Aorta (tissue), 5 donors: ENCODE results near the gene SPSB4. TPM values are rescaled to one million over a fixed set of nuclear protein-coding genes. Genes with fewer than 3 reads are reported as not detected.
"Not testable (repeated sequence)": the region's sequence is repeated elsewhere in the genome, so short reads cannot be mapped to it uniquely, and the experiment has no call there.

ENCODE experiments used
- ATAC-seq: fragments of 200-7000 bp; cut with Tn5 transposase; one replicate; pipeline ENCODE4 v1.9.1; 2022; ENCODE audit warnings: moderate library complexity; ENCODE audit not compliant: low FRiP score
- DNase-seq, 2 donors: peaks; one replicate each; pipeline ENCODE4 v3.0.0-alpha.2; 2020
- H3K27ac ChIP-seq, 2 donors: one replicate each; pipeline ENCODE4 v1.5.1; 2013; ENCODE audit warnings: low read length in 2 of 2, mild to moderate bottlenecking in 2 of 2, moderate library complexity in 2 of 2, control low read depth in 1 of 2, inconsistent platforms in 1 of 2, low read depth in 1 of 2
- H3K27me3 ChIP-seq, 2 donors: one replicate each; pipeline ENCODE4 v1.6.1; 2013; ENCODE audit warnings: control low read depth in 1 of 2, low read length in 1 of 2, mild to moderate bottlenecking in 1 of 2, moderate library complexity in 1 of 2; ENCODE audit not compliant: insufficient read depth in 2 of 2, control insufficient read depth in 1 of 2
- H3K36me3 ChIP-seq, 2 donors: one replicate each; pipeline ENCODE4 v1.6.1; 2013; ENCODE audit warnings: control low read depth in 1 of 2, low read length in 1 of 2, mild to moderate bottlenecking in 1 of 2; ENCODE audit not compliant: insufficient read depth in 2 of 2, control insufficient read depth in 1 of 2
- H3K4me1 ChIP-seq, 2 donors: one replicate each; pipeline ENCODE4 v1.6.1; 2013; ENCODE audit warnings: low read length in 2 of 2, control low read depth in 1 of 2, mild to moderate bottlenecking in 1 of 2, moderate library complexity in 1 of 2; ENCODE audit not compliant: insufficient read depth in 2 of 2, control insufficient read depth in 1 of 2
- H3K4me3 ChIP-seq, 2 donors: one replicate each; pipeline ENCODE4 v1.5.1; 2013; ENCODE audit warnings: low read length in 2 of 2, control low read depth in 1 of 2, mild to moderate bottlenecking in 1 of 2
- H3K9me3 ChIP-seq: one replicate; pipeline ENCODE4 v1.6.1; 2013; ENCODE audit warnings: mild to moderate bottlenecking, low read length; ENCODE audit not compliant: control insufficient read depth
- WGBS, 2 donors: extraction: QIAGEN DNeasy Blood & Tissue Kit; methylation state at CpG; one replicate each; pipeline ENCODE4 v1.1.7; 2013; 5-methylcytosine and 5-hydroxymethylcytosine counted together
- intact Hi-C, 2 donors: fragments of 100-400 bp; cut with DNase I; formaldehyde crosslinking; loops; one replicate each; pipeline versions ENCODE4 v1.14.2 to v1.15.0; 2022
- polyA plus RNA-seq, 2 donors: library from polyadenylated mRNA; stranded (reverse); fragments of 200-250 nt; gene quantifications; one replicate each; pipeline ENCODE4 v1.2.3, GENCODE V29; 2013
- total RNA-seq, 2 donors: library from RNA; stranded (reverse); fragmentation: NEBNext Ultra II Directional; extraction: Animal tissue kit (Norgen Biotek cat#: 25700); gene quantifications; one replicate each; pipeline ENCODE4 v1.2.1, GENCODE V29; 2021
- donor health status: healthy with polysubstance abuse.
- donor health status: Bipolar disorder and iron deficiency.
- donor health status: DM: no; HTN: no; CAD: no.
- donor health status: DM: no; HTN: no; CAD: no.
- donor health status: DM: yes; HTN: yes; CAD: no.

Gene SPSB4
- total and polyA plus RNA-seq, 4 donors: 0.13 to 2.0 (median 1.0) TPM; not detected in 1

GRCh38 chr3:141111364-141112155 is 60.4 kb downstream of the SPSB4 start:
- no peak for DNase-seq
- H3K27ac ChIP-seq: peak overlapping the region; percentile 52 to 65
- no peaks in the 10 kb centered on the region for H3K36me3 ChIP-seq
- intact Hi-C loops: no loop called here
- H3K9me3 ChIP-seq: no peaks in the 10 kb centered on the region
- no peaks in the 10 kb centered on the region for H3K4me1 ChIP-seq
- no peak overlapping the region for H3K4me3 ChIP-seq
- ATAC-seq: no peak
- 20 to 31% methylated on average over 12 of the region's 12 CpGs for WGBS, 2 donors
- H3K27me3 ChIP-seq: no peaks in the 10 kb centered on the region

DNA sequence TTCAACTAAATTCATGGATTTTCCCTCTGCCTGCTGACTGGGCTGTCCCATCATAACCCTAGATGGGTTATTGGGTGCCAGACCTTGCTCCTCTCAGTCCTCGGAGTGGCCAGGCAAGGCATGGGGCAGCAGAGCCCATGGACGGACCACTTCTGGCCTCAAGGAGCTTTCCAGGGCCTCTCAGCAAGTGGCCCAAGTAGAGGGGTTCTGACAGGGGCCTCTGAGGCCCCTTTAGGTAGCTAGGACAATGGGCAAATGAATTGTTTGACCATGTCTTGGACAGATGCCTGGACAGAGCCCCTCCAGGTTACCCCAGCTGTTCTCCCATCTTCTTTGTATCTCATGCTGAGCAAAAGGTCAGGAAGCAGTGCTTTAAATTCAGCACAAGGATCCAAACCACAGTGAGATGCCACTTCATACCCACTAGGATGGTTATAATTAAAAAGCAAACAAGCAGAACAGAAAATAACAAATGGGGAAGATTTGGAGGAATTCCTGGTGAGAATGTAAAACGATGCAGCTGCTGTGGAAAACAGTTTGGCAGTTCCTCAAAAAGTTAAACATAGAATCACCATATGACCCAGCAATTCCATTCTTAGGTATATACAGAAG is 61.6 kb downstream of the SPSB4 start:
- Histone ChIP-seq H3K9me3 (no peaks in the 10 kb centered on the region), H3K4me1 (no peaks in the 10 kb centered on the region), H3K36me3 (no peaks in the 10 kb centered on the region), H3K27me3 (no peaks in the 10 kb centered on the region), H3K27ac (no peak overlapping the region), H3K4me3 (no peak overlapping the region)
- DNase-seq (no peak), ATAC-seq (no peak)
- intact Hi-C loops: no loop called here
- WGBS, 2 donors: 75 to 80% methylated on average over 3 of the region's 3 CpGs

- ATAC-seq, H3K9me3 ChIP-seq, DNase-seq, H3K27ac ChIP-seq, H3K4me1 ChIP-seq, H3K36me3 ChIP-seq, H3K27me3 ChIP-seq, H3K4me3 ChIP-seq, intact Hi-C loops: not testable (repeated sequence)
- 96 to 97% methylated on average over 6 of the region's 6 CpGs for WGBS, 2 donors
Observed at GRCh38 chr3:141113680-141114079, 62.5 kb downstream of the SPSB4 start.

DNA sequence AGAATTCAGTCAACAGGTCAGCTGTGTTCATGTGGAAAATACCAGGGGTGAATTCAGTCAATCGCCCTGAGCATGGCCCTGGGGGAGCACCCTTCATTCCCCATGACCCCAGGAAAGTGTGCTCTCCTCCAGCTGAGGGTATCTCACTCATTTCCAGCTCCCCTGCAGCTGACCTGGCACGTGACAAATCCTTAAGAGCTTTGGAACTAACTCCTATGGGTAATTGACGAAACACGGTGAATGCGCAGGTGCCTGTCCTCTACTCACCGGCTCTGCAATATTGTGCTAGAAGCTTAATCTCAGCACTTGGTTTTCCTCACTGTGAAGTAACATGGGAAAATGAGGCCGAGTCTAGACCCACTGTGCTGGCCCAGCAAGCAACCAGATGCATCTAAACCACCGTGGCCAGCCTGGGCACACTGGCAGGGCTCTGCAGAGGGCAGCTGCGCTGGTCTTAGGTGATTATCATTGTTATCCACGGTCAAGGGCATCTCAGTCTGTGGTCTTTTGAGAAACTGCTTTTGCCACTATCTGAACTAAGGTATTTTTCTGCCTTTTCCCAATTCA is 63.1 kb downstream of the SPSB4 start:
- Histone ChIP-seq H3K27ac (no peak overlapping the region), H3K4me1 (no peaks in the 10 kb centered on the region), H3K36me3 (no peaks in the 10 kb centered on the region), H3K4me3 (no peak overlapping the region), H3K9me3 (no peaks in the 10 kb centered on the region), H3K27me3 (no peaks in the 10 kb centered on the region)
- WGBS, 2 donors: 92 to 93% methylated on average over 10 of the region's 10 CpGs
- intact Hi-C loops: no loop called here
- no peak for ATAC-seq
- DNase-seq: no peak

GRCh38 chr3:141114816-141115460 is 63.8 kb downstream of the SPSB4 start:
- H3K9me3 ChIP-seq: no peaks in the 10 kb centered on the region
- intact Hi-C loops: no loop called here
- no peaks in the 10 kb centered on the region for H3K36me3 ChIP-seq
- no peaks in the 10 kb centered on the region for H3K27me3 ChIP-seq
- DNase-seq (no peak), ATAC-seq (peak; percentile 25)
- no peak overlapping the region for H3K4me3 ChIP-seq
- no peak overlapping the region for H3K27ac ChIP-seq
- H3K4me1 ChIP-seq: no peaks in the 10 kb centered on the region
- 75 to 79% methylated on average over 13 of the region's 13 CpGs for WGBS, 2 donors

GRCh38 chr3:141115789-141116541 is 64.8 kb downstream of the SPSB4 start:
- Histone ChIP-seq H3K4me3 (no peak overlapping the region), H3K27ac (no peak overlapping the region), H3K9me3 (no peaks in the 10 kb centered on the region), H3K4me1 (no peaks in the 10 kb centered on the region), H3K36me3 (no peaks in the 10 kb centered on the region), H3K27me3 (no peaks in the 10 kb centered on the region)
- DNase-seq (no peak), ATAC-seq (peak; percentile 92)
- intact Hi-C loops: no loop called here
- 10 to 17% methylated on average over 3 of the region's 3 CpGs for WGBS, 2 donors

- no peaks in the 10 kb centered on the region for H3K36me3 ChIP-seq
- 94 to 98% methylated on average over 1 of the region's 1 CpG for WGBS, 2 donors
- no peaks in the 10 kb centered on the region for H3K4me1 ChIP-seq
- intact Hi-C loops: no loop called here
- no peaks in the 10 kb centered on the region for H3K27me3 ChIP-seq
- no peak overlapping the region for H3K27ac ChIP-seq
- H3K9me3 ChIP-seq: no peaks in the 10 kb centered on the region
- DNase-seq: no peak
- peak; percentile 47 for ATAC-seq
- H3K4me3 ChIP-seq: no peak overlapping the region
Observed at GRCh38 chr3:141116721-141117120, 65.6 kb downstream of the SPSB4 start.

DNA sequence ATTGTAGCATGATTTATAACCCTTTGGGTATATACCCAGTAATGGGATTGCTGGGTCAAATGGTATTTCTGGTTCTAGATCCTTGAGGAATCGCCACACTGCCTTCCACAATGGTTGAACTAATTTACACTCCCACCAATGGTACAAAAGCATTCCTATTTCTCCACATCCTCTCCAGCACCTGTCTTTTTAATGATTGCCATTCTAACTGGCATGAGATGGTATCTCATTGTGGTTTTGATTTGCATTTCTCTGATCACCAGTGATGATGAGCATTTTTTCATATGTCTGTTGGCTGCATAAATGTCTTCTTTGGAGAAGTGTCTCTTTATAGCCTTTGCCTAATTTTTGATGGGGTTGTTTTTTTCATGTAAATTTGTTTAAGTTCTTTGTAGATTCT is 66.8 kb downstream of the SPSB4 start:
- 94 to 100% methylated on average over 1 of the region's 1 CpG for WGBS, 2 donors
- H3K4me3 ChIP-seq, H3K27me3 ChIP-seq, intact Hi-C loops, H3K4me1 ChIP-seq, ATAC-seq, DNase-seq, H3K9me3 ChIP-seq, H3K27ac ChIP-seq, H3K36me3 ChIP-seq: not testable (repeated sequence)
